Fibroblast of lung (primary cell): Measurements from ENCODE around the gene MAN1A2.

Experiments
- CTCF ChIP-seq, 2 donors: IDR thresholded peaks in 1 of 2; conservative IDR thresholded peaks in 1 of 2; 1 replicate in 1 of 2; 2 replicates in 1 of 2; pipeline ENCODE4 v1.5.1; 2011 to 2012; ENCODE audit warnings: low read length in 2 of 2, control low read depth in 1 of 2, inconsistent platforms in 1 of 2, low read depth in 1 of 2, mild to moderate bottlenecking in 1 of 2
- EZH2 ChIP-seq: IDR thresholded peaks from 2 replicates; pipeline ENCODE4 v1.5.1; 2012; ENCODE audit warnings: low read length, control low read depth, mild to moderate bottlenecking; ENCODE audit errors: missing control alignments

GRCh38 chr1:117544509-117545109 is 177.4 kb downstream of the MAN1A2 start:
- TF ChIP-seq CTCF (conservative IDR thresholded peaks at IDR 0.05 in 1 of 2, IDR thresholded peaks at IDR 0.05 in 1 of 2; ENCODE audit: low read depth in 1 of 2, low read length in 2 of 2): no peak
- no peak for TF ChIP-seq EZH2
